HEK293 (cell line): ENCODE measurements around the gene ZNF354B.

Source experiments
- GLIS1 ChIP-seq: fragments of 450-650 bp; formaldehyde crosslinking; IDR thresholded peaks from 2 replicates; pipeline ENCODE4 v1.5.1; 2016; ENCODE audit warnings: missing biosample characterization, missing genetic modification characterization
- HOXA7 ChIP-seq: sonication (generic); formaldehyde crosslinking; IDR thresholded peaks from 2 replicates; pipeline ENCODE4 v1.8.1; 2022; ENCODE audit warnings: missing genetic modification reagents, borderline replicate concordance
- KLF17 ChIP-seq: fragments of 450-650 bp; formaldehyde crosslinking; IDR thresholded peaks from 2 replicates; pipeline ENCODE4 v1.5.1; 2016; ENCODE audit warnings: missing biosample characterization, missing genetic modification characterization
- KLF9 ChIP-seq: fragments of 450-650 bp; formaldehyde crosslinking; IDR thresholded peaks from 2 replicates; pipeline ENCODE4 v1.5.1; 2016; ENCODE audit warnings: missing biosample characterization, missing genetic modification characterization, low read depth
- RBAK ChIP-seq: fragments of 450-650 bp; formaldehyde crosslinking; IDR thresholded peaks from 2 replicates; pipeline ENCODE4 v1.5.1; 2016; ENCODE audit warnings: missing biosample characterization, missing genetic modification characterization
- YY1 ChIP-seq: fragments of 450-650 bp; formaldehyde crosslinking; IDR thresholded peaks from 2 replicates; pipeline ENCODE4 v1.5.1; 2018; ENCODE audit warnings: missing biosample characterization, missing genetic modification characterization
- ZBTB1 ChIP-seq: fragments of 450-650 bp; formaldehyde crosslinking; IDR thresholded peaks from 2 replicates; pipeline ENCODE4 v1.5.1; 2016; ENCODE audit warnings: missing biosample characterization, missing genetic modification characterization
- ZBTB17 ChIP-seq: fragments of 450-650 bp; formaldehyde crosslinking; IDR thresholded peaks from 2 replicates; pipeline ENCODE4 v1.5.1; 2016; ENCODE audit warnings: missing biosample characterization, missing genetic modification characterization
- ZBTB49 ChIP-seq: fragments of 450-650 bp; formaldehyde crosslinking; IDR thresholded peaks from 2 replicates; pipeline ENCODE4 v1.5.1; 2016; ENCODE audit warnings: missing biosample characterization, missing genetic modification characterization, low read depth
- ZEB2 ChIP-seq: fragments of 450-650 bp; formaldehyde crosslinking; IDR thresholded peaks from 2 replicates; pipeline ENCODE4 v1.5.1; 2016; ENCODE audit warnings: missing biosample characterization, missing genetic modification characterization
- ZFP37 ChIP-seq: fragments of 450-650 bp; formaldehyde crosslinking; IDR thresholded peaks from 2 replicates; pipeline ENCODE4 v1.5.1; 2016; ENCODE audit warnings: missing biosample characterization, missing genetic modification characterization
- ZNF121 ChIP-seq: fragments of 450-650 bp; formaldehyde crosslinking; IDR thresholded peaks from 2 replicates; pipeline ENCODE4 v1.5.1; 2016; ENCODE audit warnings: missing biosample characterization, missing genetic modification characterization
- ZNF132 ChIP-seq: fragments of 450-650 bp; formaldehyde crosslinking; IDR thresholded peaks from 2 replicates; pipeline ENCODE4 v1.5.1; 2017; ENCODE audit warnings: missing biosample characterization, missing genetic modification characterization, borderline replicate concordance
- ZNF23 ChIP-seq: fragments of 450-650 bp; formaldehyde crosslinking; IDR thresholded peaks from 2 replicates; pipeline ENCODE4 v1.5.1; 2016; ENCODE audit warnings: missing biosample characterization, missing genetic modification characterization, borderline replicate concordance
- ZNF26 ChIP-seq: fragments of 450-650 bp; formaldehyde crosslinking; IDR thresholded peaks from 2 replicates; pipeline ENCODE4 v1.5.1; 2016; ENCODE audit warnings: missing biosample characterization, missing genetic modification characterization
- ZNF274 ChIP-seq, 2 experiments: fragments of 200-500 bp in 1 of 2; fragments of 450-650 bp in 1 of 2; sonication (Bioruptor generic) in 1 of 2; formaldehyde crosslinking in 1 of 2; IDR thresholded peaks; 2 replicates each; pipeline versions ENCODE4 v1.5.1 to v1.6.1; 2014 to 2016; ENCODE audit warnings: borderline replicate concordance in 1 of 2, inconsistent platforms in 1 of 2, low read length in 1 of 2, missing biosample characterization in 1 of 2, missing genetic modification characterization in 1 of 2
- ZNF292 ChIP-seq: fragments of 450-650 bp; formaldehyde crosslinking; IDR thresholded peaks from 2 replicates; pipeline ENCODE4 v1.5.1; 2016; ENCODE audit warnings: low read depth, missing biosample characterization, missing genetic modification characterization, borderline replicate concordance
- ZNF311 ChIP-seq: fragments of 450-650 bp; formaldehyde crosslinking; IDR thresholded peaks from 2 replicates; pipeline ENCODE4 v1.5.1; 2017; ENCODE audit warnings: missing biosample characterization, missing genetic modification characterization, borderline replicate concordance
- ZNF350 ChIP-seq: fragments of 450-650 bp; formaldehyde crosslinking; IDR thresholded peaks from 2 replicates; pipeline ENCODE4 v1.5.0; 2017; ENCODE audit warnings: missing biosample characterization, mild to moderate bottlenecking, missing genetic modification characterization
- ZNF391 ChIP-seq: fragments of 450-650 bp; formaldehyde crosslinking; IDR thresholded peaks from 2 replicates; pipeline ENCODE4 v1.5.1; 2016; ENCODE audit warnings: low read depth, missing biosample characterization, missing genetic modification characterization, borderline replicate concordance
- ZNF394 ChIP-seq: fragments of 450-650 bp; formaldehyde crosslinking; IDR thresholded peaks from 2 replicates; pipeline ENCODE4 v1.5.1; 2016; ENCODE audit warnings: missing biosample characterization, missing genetic modification characterization, mild to moderate bottlenecking, moderate library complexity, borderline replicate concordance
- ZNF404 ChIP-seq: fragments of 450-650 bp; formaldehyde crosslinking; IDR thresholded peaks from 2 replicates; pipeline ENCODE4 v1.5.1; 2017; ENCODE audit warnings: missing biosample characterization, missing genetic modification characterization
- ZNF510 ChIP-seq: fragments of 450-650 bp; formaldehyde crosslinking; IDR thresholded peaks from 2 replicates; pipeline ENCODE4 v1.5.1; 2018; ENCODE audit warnings: mild to moderate bottlenecking, missing genetic modification characterization, missing biosample characterization; ENCODE audit not compliant: insufficient replicate concordance
- ZNF544 ChIP-seq: fragments of 450-650 bp; formaldehyde crosslinking; IDR thresholded peaks from 2 replicates; pipeline ENCODE4 v1.5.0; 2017; ENCODE audit warnings: missing biosample characterization, missing genetic modification characterization
- ZNF555 ChIP-seq: fragments of 450-650 bp; formaldehyde crosslinking; conservative IDR thresholded peaks from 2 replicates; pipeline ENCODE4 v1.5.1; 2017; ENCODE audit warnings: missing biosample characterization, mild to moderate bottlenecking, missing genetic modification characterization, inconsistent platforms
- ZNF561 ChIP-seq: fragments of 450-650 bp; IDR thresholded peaks from 2 replicates; pipeline ENCODE4 v1.5.1; 2018; ENCODE audit warnings: missing biosample characterization, missing genetic modification characterization, borderline replicate concordance
- ZNF623 ChIP-seq: fragments of 450-650 bp; formaldehyde crosslinking; IDR thresholded peaks from 2 replicates; pipeline ENCODE4 v1.5.1; 2016; ENCODE audit warnings: missing biosample characterization, missing genetic modification characterization
- ZNF629 ChIP-seq: fragments of 450-650 bp; formaldehyde crosslinking; IDR thresholded peaks from 2 replicates; pipeline ENCODE4 v1.5.1; 2017; ENCODE audit warnings: missing biosample characterization, missing genetic modification characterization
- ZNF645 ChIP-seq: fragments of 450-650 bp; formaldehyde crosslinking; IDR thresholded peaks from 2 replicates; pipeline ENCODE4; 2016; ENCODE audit warnings: missing biosample characterization, missing genetic modification characterization
- ZNF707 ChIP-seq: fragments of 450-650 bp; formaldehyde crosslinking; IDR thresholded peaks from 2 replicates; pipeline ENCODE4 v1.5.1; 2016; ENCODE audit warnings: missing biosample characterization, missing genetic modification characterization
- ZNF776 ChIP-seq: fragments of 450-650 bp; formaldehyde crosslinking; IDR thresholded peaks from 2 replicates; pipeline ENCODE4 v1.5.0; 2017; ENCODE audit warnings: missing biosample characterization, missing genetic modification characterization, borderline replicate concordance
- TF ChIP-seq, protein P1 (sequence below): fragments of 450-650 bp; formaldehyde crosslinking; IDR thresholded peaks from 2 replicates; pipeline ENCODE4 v1.5.1; 2017; ENCODE audit warnings: missing biosample characterization, missing genetic modification characterization

Gene ZNF354B

DNA sequence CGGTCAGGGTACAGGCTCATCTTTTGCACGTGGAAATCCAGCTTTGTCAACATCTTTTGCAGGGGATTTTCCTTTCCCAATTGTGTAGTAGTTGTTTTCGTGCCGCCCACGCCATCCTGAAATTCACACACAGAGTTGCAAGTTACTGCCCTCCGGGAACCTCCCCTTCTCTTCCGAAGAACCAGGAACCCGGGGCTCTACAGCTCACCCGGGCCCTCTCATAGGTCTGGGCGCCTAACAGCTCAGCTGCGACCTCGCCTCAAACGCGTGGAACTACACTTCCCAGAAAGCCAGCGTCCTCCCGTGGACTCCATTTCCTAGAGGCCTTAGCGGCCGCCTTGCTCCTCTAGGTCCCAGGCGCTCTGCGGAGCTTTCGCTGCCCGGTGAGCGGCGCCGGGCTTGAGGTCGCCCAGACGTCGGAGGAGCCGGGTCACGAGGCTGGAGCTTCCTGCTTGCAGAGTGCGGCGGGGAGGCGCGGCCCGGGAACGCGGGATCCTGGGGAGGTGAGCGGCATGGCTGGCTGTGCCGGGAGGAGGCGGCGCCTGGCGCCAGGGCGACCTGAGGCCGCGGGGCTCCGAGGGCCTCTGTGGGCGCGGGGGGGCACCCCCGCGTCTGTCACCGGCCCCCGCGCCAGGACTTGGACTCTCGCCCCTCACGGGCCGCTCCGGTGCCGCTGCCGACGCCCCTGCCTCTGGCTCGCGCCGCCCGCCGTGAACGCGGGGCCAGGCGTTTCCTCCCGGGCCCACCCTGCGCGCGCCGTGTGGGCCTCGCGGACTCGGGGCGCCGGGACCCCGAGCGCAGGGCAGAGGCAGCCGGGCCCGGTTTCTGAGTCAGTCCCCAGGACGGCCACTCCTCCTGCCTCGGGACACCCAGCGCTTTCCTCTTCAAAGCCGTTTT lies at the start of gene ZNF354B (continued):
- TF ChIP-seq ZNF623 (tag by site-specific recombination) = no peak
- no peak for TF ChIP-seq KLF9 (tag by site-specific recombination)
- TF ChIP-seq HOXA7 (CRISPR knock-in tag) = no peak
- TF ChIP-seq ZNF350 = no peak
- TF ChIP-seq ZBTB49 = no peak
- no peak for TF ChIP-seq RBAK (tag by site-specific recombination)
- TF ChIP-seq ZNF394 (tag by site-specific recombination) = peak; percentile 42; the same call in 1 of the 2 replicates
- no peak for TF ChIP-seq ZFP37 (tag by site-specific recombination)
- TF ChIP-seq ZNF510 (tag by site-specific recombination) = no peak
- TF ChIP-seq GLIS1 (tag by site-specific recombination) = 0 out of 2 replicates have a peak, but pooled peaks have one; percentile 30
- no peak for TF ChIP-seq ZNF555 (tag by site-specific recombination)
- no peak for TF ChIP-seq ZNF544 (tag by site-specific recombination)
- TF ChIP-seq ZBTB1 (tag by site-specific recombination) = no peak
- no peak for TF ChIP-seq ZNF26 (tag by site-specific recombination)
- TF ChIP-seq ZNF404 = no peak
- no peak for TF ChIP-seq ZNF629
- no peak for TF ChIP-seq ZEB2
- TF ChIP-seq ZBTB17 (tag by site-specific recombination) = peak; percentile 96
- no peak; the same call in 1 of the 2 replicates for TF ChIP-seq ZNF561 (tag by site-specific recombination)
- TF ChIP-seq ZNF645 (tag by site-specific recombination) = no peak
- no peak for TF ChIP-seq ZNF121 (tag by site-specific recombination)
- TF ChIP-seq ZNF23 (tag by site-specific recombination) = no peak
- no peak for TF ChIP-seq ZNF707 (tag by site-specific recombination)
- peak; percentile 68 for TF ChIP-seq YY1 (tag by site-specific recombination)
- no peak for TF ChIP-seq ZNF391 (tag by site-specific recombination)
- TF ChIP-seq, protein P1, sequence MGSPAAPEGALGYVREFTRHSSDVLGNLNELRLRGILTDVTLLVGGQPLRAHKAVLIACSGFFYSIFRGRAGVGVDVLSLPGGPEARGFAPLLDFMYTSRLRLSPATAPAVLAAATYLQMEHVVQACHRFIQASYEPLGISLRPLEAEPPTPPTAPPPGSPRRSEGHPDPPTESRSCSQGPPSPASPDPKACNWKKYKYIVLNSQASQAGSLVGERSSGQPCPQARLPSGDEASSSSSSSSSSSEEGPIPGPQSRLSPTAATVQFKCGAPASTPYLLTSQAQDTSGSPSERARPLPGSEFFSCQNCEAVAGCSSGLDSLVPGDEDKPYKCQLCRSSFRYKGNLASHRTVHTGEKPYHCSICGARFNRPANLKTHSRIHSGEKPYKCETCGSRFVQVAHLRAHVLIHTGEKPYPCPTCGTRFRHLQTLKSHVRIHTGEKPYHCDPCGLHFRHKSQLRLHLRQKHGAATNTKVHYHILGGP (tag by site-specific recombination) = no peak
- TF ChIP-seq ZNF292 = no peak
- no peak for TF ChIP-seq ZNF132 (tag by site-specific recombination)
- peak; percentile 20; the same call in 1 of the 2 replicates for TF ChIP-seq KLF17
- TF ChIP-seq ZNF274 (IDR thresholded peaks at IDR 0.05; ENCODE audit: low read length) = no peak
- TF ChIP-seq ZNF274 (tag by site-specific recombination; IDR thresholded peaks at IDR 0.05; ENCODE audit: borderline replicate concordance) = no peak
- peak; percentile 89; the same call in 1 of the 2 replicates for TF ChIP-seq ZNF311 (tag by site-specific recombination)
- no peak for TF ChIP-seq ZNF776 (tag by site-specific recombination)
